Measurements from ENCODE around the gene SEPTIN5.

SEPTIN5 gene

GRCh38 chr22:19706661-19707151 is 7.6 kb upstream of the SEPTIN5 start:
- no peak for DNase-seq

DNA sequence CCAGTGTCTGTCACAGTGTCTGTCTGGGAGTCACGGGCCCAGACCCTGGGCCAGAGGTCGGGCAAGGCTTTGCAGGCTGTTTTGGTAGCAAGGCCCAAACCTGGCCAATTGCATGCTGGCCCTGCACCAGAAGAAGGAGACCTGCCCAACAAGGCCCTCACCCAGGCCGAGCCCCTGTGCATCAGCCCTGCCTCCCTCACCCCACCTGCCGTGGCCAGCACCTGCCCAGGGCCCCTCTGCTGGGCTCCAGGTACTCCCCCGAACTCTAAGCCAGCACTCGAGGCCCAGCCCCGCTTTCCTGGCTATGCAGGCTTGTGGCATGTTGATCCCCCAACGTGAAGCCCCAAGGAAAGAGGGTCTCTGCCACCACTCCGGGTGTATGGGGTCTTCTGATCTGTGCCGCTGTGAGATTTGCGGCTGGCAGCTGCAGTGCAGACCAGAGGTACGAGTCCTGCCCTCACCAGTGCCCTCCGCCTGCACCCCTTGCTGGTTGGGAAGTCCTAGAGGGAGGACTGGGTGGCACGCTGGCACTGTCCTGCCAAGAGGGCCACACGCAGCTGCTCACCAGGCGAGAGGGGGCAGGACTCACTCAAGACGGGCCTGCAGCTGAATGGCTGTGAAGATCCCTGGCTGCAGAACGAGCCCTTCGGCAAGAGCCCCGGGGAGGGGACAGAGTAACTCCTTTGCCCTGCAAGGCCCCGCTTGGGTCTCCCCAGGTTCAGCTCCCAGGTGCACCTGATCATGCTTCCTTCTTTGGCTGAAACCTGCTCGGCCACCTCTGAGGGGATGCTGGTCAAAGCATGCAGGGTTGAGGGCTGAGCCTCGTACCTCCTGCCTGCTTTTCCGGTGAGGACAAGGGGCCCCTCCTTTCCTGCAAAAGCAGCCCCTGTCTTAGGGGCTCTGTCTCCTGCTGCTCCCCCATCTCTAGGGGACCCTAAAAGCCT is 6.7 kb upstream of the SEPTIN5 start:
- DNase-seq: no peak

DNA sequence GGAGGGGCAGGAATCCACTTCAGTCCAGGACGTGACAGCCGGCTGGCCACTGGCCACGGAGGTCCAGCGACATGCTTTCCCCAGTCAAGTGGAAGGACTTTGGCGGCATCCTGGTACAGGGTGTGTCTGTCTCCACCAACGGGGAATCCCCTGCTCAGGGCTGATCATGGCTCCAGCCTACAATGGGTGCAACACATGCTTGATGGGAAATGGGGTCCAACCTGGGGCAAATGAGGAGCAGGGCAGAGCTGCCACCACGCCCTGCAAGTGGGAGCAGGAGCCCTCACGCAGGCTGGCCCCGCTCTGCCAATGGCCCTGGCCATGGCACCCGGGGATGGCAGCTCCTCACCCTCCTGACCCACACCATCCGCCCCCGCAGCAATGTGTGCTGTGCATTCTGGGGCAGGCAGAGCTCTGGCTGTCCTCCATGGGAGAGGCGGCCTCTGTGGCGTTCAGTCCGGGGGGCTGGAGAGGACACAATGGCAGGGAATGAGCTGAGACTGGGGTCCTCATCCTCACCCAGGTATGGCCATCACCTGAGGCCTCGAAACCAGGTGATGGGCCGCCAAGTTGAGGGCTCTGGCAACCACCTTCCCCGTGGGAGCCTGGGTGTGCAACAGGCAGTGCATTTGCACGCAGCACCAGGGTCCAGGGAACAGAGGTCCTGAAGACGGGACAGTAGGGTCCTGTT is 5.8 kb upstream of the SEPTIN5 start:
- no peak for DNase-seq

DNA sequence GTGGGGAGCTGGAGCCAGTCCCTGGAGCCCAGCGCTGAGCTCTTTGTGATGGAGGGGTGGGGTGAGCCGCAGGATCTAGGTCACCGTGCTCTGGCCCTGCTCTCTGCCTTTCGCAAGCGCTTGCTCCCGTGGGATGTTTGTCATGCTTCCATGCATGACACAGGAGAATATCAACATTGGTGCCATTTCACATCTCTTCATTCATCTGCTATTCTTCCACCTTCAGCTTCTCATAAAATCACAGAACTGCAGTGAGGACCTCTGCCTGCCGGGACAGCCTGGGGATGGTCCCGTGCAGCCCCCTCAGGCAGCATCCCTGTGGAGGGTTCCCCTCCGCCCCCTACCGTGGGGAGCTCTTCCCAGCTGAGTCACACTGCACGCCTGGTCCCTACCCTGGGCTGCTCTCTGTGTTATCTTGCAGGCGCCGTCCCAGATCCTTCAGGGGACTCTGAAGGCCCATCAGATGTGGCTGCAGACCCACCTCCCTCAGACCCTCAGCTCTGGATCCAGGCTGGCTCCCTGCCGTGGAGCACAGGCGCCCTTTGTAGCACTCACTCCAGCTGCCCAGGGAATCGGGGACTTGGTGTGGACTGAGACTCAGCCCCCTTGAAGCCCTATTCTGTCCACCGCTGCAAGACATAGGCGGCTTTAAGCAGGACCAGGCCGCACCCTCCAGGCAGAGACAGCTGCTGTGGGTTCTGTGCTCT is 5.1 kb upstream of the SEPTIN5 start:
- no peak for DNase-seq

DNA sequence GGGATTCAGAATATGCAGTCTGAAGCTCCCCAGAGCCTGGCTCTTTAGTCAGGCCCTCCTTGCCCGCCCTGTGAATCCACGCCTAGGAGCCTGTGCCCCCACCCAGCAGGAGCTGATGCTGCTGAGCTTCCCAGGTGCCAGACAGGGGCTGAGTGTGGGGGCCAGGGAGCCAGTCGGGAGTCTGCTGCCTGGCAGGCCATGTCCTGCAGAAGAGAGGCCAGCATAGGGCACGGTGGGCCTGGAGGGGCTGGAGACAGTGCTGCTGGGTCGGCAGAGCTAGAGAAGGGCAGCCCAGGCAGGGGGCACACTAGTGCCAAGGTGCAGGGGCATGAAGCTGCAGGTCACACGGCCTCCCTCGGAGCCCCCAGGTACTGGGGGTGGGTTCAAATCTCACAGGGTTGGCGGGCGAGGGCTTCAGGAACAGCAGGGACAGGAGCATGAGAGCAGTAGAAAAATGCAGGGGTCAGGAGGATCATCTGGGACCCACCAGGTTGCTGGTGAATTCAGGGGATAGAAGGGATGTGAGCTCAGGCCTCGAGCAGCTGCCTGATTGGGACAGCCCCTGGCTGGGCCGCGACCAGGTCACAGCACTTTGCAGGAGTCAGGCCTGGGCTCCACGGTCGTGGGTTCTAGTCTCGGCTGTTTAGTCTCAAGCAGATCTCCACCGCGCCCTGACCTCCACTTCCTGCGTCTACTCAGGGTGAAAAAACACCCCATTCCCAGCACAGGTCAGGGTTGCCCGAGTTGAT is 4.1 kb upstream of the SEPTIN5 start:
- no peak for DNase-seq

GRCh38 chr22:19710769-19711106 is 3.6 kb upstream of the SEPTIN5 start:
- DNase-seq: no peak

DNA sequence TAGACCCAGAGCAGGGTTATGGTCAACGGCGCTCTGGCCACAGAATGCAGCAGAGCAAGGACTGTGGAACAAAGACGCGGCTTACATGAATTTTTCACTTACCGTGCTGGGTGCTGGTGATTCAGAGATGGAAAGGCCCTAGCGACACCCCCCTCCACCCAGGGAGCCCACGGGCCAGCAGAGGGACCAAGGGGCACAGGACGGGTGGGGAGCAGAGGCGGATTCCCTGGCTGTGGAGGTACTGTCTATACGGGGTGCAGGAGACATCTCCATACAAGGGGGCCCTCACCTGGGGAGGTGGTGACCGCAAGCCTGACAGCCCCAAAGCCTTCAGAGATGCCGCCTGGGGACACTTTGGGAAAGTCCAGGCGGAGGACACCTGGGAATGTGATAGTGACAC is 1.1 kb upstream of the SEPTIN5 start:
- no peak for DNase-seq

DNA sequence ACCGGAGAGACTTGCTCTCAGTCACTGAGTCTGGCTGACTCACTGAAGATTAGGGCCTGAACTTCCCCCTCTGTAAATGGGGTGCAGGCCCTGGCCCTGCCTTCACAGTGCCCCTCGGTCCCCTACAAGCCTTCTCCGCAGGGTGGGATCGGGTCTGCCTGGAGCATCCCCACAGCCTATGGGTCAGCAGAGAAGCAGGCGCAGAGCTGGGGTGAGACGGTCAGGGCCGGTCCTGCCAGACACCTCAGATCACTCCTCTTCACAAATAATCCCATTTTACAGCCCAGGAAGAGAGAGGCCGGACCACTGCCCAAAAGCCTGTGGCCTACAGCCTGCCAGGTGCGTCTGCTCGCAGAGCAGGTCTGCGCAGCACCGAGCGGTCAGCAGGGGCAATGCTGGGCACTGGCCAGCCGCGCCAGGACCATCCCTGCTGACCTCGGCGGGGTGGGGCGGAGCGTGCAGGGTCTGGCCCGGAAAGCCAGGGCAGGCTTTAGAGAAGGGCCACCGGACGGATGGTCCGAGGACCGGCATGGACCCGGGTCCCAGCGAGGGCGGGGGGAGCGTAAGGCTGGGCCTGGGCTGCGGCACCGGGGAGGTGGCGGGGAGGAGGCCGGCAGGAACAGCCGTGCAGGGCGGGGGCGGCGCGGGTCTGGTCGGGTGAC is 522 bp upstream of the SEPTIN5 start:
- DNase-seq: no peak

GRCh38 chr22:19715188-19715930 is 1.1 kb downstream of the SEPTIN5 start:
- no peak for DNase-seq

DNA sequence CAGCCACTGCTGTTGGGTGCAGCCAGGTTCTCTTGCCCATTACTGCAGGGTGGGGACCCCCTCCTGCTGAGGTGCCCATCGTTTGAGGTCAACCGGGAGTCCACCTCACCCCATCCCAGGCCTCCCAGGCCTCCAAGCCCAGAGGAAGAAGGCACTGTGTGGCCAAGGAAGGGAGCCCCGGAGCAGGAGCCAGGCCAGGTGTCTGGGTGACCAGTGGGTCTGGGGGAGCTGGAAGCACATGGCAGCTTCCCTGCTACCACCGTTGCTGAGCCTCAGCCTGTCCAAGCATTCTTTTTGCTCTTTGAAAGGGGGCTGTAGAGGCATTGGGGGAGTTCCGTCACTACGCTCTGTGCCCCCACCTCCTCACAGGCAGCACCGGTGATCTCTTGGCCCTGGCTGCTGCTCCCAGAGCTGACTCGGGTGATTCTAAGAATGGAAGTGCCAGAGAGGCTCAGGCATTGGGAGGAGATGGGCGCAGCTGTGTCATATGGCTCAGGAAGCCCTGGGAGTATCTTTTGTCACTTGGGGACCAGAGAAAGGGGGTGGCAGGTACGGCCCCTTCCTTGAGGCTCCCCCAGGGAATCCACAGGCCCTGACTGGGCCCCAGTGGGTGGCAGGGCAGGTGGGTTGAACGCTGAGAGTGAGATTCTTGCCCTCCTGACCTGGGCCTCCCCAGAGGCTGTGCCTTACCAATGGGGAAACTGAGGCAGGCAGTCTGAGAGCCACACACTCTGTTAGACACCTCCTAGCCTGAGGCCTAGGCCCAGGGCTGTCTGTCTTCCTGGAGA is 1.9 kb downstream of the SEPTIN5 start:
- no peak for DNase-seq

GRCh38 chr22:19716829-19717105 is 2.5 kb downstream of the SEPTIN5 start:
- no peak for DNase-seq

DNA sequence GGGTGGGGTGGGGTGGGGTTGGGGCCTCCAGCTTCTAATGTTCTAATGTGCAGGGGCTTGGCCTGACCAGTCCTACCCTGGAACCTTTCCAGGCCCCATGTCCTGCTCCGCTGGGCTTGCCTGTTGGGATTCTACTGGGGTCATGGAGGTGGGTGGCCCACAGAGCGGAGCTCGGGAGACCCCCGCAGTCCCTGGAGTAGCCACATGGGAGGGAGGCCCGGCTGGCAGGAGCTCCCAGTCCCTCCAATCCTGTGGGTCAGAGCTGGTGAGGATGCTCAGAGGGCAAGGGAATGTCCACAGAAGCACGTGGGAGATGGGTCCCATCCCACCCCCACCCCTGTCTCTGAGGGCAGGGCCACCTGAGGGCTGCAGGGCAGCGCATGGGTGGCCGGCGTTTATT is 2.9 kb downstream of the SEPTIN5 start:
- DNase-seq: no peak

DNA sequence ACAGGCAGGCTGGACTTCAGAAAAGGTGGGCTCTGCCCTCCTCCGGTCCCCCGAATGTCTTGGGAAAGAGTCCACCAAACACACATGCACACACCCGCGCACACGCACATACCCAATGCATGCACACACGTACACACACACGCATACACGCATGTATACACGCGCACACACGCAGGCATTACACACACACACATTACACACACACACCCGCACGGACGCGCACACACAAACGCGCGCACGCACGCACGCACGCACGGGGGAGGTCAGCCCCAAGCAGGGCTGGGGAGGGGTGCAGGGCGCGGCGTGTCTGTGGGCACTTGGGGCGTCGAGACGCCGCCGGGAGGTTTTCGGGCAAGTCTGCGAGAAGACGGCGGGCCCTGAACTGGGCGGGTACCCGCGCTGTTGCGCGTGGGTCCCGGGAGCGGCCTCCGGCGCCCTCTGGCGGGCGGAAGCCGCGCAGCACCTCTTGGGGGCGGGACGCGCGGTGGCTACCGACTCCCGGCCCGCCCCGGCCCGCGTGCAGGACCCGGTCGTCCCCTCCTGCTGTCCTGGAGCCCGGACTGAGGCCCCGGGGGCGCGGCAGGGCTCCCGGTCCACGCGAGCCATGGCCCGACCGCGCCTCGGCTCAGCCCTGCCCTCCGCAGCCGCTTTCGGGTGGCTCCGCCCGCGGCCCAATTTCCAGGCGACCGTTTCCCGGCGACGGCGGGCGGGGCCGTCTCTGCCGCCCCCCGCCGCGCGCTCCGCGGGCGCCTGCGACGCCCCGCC is 3.6 kb downstream of the SEPTIN5 start:
- peak; percentile 85 for DNase-seq

DNA sequence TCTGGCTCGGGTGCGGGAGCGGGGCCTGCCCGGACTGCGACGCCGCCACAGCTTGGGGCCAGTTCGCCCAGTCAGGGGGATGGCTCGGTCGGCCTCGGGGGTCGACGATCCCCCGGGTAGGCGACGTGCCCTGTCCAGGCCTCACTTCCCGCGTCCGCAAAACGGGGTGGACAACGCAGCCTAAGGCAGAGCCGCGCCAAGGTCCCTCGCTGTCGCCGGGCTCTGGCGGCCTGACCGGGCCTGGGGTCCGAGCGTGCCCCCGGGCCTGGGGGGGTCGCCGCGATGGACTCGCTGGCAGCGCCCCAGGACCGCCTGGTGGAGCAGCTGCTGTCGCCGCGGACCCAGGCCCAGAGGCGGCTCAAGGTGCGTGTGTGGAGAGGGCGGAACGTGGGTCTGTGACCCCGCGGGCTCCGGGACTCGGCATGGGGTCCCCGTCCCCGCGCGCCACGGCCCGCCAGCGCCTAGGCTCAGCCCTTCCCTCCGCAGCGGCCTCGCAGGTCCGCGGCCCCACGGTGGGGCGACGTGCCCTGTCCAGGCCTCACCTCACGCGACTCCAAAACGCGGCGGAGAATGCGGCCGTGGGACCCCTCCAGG is 4.2 kb downstream of the SEPTIN5 start:
- DNase-seq: no peak

GRCh38 chr22:19719050-19719482 is 4.8 kb downstream of the SEPTIN5 start:
- no peak for DNase-seq

DNA sequence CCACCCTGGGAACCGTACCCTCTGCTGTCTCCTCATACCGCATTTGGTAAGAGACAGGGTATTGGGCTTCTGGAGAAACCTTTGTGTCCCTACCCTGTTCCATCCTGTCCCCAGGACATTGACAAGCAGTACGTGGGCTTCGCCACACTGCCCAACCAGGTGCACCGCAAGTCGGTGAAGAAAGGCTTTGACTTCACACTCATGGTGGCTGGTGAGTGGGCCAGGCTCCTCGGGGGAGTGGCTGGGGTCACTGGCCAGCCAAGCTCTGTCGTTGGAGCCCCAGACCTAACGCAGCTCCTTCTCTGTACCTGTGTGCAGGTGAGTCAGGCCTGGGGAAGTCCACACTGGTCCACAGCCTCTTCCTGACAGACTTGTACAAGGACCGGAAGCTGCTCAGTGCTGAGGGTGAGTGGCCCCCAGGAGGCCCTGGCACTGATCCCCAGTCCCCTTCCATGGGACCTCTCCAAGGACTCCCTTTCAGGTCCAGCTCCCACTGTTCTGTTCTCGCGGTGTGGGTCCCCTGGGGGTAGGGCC is 5.3 kb downstream of the SEPTIN5 start:
- no peak for DNase-seq

DNA sequence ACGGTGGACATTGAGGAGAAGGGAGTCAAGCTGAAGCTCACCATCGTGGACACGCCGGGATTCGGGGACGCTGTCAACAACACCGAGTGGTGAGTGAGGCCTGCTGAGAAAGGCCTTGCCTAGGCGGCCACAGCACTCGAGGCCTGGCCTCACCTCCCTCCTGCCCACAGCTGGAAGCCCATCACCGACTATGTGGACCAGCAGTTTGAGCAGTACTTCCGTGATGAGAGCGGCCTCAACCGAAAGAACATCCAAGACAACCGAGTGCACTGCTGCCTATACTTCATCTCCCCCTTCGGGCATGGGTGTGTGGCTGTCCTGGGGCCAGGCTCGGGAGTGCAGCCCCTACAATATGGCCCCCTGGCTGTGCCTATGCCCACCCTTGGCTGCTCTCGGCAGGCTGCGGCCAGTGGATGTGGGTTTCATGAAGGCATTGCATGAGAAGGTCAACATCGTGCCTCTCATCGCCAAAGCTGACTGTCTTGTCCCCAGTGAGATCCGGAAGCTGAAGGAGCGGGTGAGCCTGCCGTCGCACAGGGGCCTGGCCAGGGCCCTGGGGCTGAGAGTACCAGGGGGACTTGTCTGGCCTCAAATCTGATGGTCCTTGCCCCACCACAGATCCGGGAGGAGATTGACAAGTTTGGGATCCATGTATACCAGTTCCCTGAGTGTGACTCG is 6.0 kb downstream of the SEPTIN5 start:
- no peak for DNase-seq

- no peak for DNase-seq
Measured at GRCh38 chr22:19720999-19721329, 6.7 kb downstream of the SEPTIN5 start.
